ENCODE data around the gene ARL6IP4.
A peak's percentile ranks its signal among the peaks of the same experiment; 100 is the strongest.
"Not testable (repeated sequence)": the region's sequence is repeated elsewhere in the genome, so short reads cannot be mapped to it uniquely, and the experiment has no call there.

Gene ARL6IP4

GRCh38 chr12:123013185-123014095, 33.0 kb downstream of the ARL6IP4 start:
- no peak for DNase-seq

GRCh38 chr12:123014473-123014872, 34.0 kb downstream of the ARL6IP4 start:
- DNase-seq, result not testable (repeated sequence)

GRCh38 chr12:123017753-123018152, 37.3 kb downstream of the ARL6IP4 start:
- DNase-seq, result no peak

- DNase-seq, result no peak
These were observed 39.3 kb downstream of the ARL6IP4 start for GRCh38 chr12:123019841-123020138.

- DNase-seq, result no peak
These were observed 41.5 kb downstream of the ARL6IP4 start for GRCh38 chr12:123021688-123022604.

GRCh38 chr12:123022846-123023245, 42.4 kb downstream of the ARL6IP4 start:
- DNase-seq, result no peak

- peak in 1 of 2 donors; percentile 19 for DNase-seq
These were observed 44.4 kb downstream of the ARL6IP4 start for GRCh38 chr12:123024819-123025391.

GRCh38 chr12:123026094-123026853, 45.8 kb downstream of the ARL6IP4 start:
- no peak for DNase-seq

GRCh38 chr12:123027726-123028445, 47.4 kb downstream of the ARL6IP4 start:
- no peak for DNase-seq

GRCh38 chr12:123028475-123028874, 48.0 kb downstream of the ARL6IP4 start:
- no peak for DNase-seq

GRCh38 chr12:123029550-123029949, 49.1 kb downstream of the ARL6IP4 start:
- no peak for DNase-seq

- no peak for DNase-seq
These were observed 50.2 kb downstream of the ARL6IP4 start for GRCh38 chr12:123030686-123031085.

- DNase-seq, result no peak
These were observed 50.8 kb downstream of the ARL6IP4 start for GRCh38 chr12:123031171-123031845.

All from stimulated activated CD4-positive, alpha-beta T cell treated with anti-CD3 and anti-CD28 coated beads, Interleukin-2, amount 100 ng/mL, for 24 hours (primary cell).